GM15510 (cell line): ENCODE measurements around the gene B3GNT2.

Experiments
- POLR2A ChIP-seq: IDR thresholded peaks from 3 replicates; pipeline ENCODE4 v1.6.1; 2011; ENCODE audit warnings: borderline replicate concordance; ENCODE audit not compliant: insufficient read length; ENCODE audit errors: extremely low read depth

B3GNT2 gene

DNA sequence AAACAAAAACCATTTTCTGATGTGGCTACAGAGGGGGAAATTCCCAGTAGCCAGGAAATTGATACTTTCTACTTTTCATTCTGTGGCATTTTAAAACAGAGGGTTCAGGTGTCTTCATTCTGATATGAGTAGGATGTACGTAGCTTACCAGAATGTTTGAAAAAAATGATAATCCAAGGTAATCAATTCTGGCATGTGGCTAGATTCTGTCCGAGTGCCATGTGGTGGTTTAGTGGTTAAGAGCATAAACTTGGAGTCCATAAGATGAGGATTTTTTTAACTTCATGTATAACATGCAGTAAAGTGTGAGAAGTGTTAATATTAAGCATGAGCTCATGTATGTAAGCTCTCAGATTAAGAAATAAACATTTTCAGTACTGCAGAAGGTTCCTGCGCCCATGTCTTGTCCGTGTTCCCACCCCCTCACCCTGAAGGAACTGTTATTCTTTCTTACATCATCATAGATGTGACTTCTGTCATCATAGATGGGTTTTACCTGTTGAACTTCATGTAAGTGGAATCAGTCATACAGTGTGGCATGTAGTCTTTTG lies 4.5 kb downstream of the B3GNT2 start:
- TF ChIP-seq POLR2A, result no peak

DNA sequence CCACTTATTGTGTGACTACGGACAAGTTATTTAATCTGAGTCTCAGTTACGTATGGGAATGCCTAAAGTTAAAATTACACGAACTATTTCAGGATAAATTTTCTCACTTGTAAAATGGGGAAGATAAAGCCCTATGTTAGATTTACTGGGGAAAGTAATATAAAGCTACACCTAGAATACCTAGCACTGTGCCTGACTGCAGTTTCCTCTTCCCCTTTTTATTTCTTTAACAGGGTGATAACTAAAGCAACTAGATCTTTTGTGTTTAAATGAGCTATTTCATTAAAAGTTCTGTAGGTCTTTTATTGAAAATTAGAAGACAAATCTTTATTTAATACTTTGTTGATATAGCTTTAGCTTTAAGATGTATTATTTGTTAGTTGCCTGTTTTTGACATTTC lies 5.0 kb downstream of the B3GNT2 start:
- TF ChIP-seq POLR2A, result no peak

DNA sequence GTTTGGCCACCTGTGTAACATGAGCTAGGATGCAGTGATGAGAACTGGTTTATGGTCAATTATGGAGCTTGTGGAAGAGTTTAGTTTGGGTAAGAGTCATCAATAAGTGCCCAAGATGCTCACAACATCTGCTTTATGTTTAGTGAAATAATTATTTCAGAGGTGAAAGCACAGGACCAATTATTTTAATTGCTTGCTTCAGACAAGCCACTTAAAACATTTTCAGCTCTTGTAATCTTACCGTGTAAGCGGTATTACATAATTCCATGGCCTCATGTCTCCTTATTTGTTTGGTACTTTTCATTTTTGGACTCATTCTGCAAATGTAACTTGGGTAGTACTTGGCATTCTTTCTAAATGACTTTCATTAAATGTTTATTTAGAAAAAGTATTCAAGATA lies 5.4 kb downstream of the B3GNT2 start:
- no peak for TF ChIP-seq POLR2A

DNA sequence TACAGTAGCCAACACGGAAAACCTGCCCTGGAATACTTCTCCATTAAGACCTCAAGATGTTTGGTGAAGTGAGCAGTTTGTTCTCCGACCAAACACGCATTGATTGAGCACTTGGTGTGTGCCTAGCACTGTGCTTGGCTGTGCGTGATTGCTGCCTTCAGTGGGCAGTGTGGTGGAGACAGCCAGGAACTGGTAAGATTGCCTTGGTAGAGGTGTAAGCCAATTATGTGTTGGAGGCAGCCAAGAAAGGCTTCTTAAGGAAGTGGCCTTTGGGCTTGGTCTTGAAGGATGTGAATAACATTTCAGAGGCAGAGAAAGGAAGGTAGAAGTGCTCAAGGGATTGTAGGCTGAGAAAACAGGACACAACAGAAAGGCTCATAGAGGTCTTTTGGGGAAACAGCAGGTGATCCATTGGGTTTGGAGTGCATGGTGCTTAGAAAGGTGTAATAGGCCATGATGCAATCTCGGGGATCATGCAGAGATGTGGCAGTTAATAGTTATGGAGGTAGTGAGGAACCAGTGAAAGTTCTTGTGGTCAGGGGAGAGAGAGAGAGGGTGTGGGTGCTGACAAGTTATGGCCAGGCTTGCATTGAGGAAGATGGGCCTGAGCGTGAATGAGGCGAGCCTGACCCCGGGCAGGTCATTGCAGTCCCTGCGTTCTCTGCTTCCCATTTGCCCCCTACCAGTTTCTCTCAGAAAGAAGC lies 6.3 kb downstream of the B3GNT2 start:
- no peak for TF ChIP-seq POLR2A

DNA sequence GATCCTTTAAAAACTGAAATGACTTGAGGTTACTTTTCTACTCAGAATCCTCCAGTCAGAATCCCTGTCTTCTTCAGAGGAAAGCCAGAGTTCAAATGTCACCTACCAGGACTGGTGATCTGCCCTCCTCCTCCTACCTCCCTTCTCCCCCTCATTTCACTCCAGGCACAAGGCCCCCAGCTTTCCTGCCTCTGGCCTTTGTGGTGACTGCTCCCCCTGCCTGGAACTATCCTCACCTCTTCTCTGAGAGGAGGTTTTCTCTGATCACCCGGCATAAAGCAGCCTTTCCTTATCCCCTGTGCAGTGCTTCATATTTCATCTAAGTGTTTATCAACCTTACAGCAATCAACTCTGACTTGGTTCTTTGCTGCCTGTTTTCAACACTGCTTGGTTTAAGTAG lies 6.8 kb downstream of the B3GNT2 start:
- TF ChIP-seq POLR2A, result no peak

DNA sequence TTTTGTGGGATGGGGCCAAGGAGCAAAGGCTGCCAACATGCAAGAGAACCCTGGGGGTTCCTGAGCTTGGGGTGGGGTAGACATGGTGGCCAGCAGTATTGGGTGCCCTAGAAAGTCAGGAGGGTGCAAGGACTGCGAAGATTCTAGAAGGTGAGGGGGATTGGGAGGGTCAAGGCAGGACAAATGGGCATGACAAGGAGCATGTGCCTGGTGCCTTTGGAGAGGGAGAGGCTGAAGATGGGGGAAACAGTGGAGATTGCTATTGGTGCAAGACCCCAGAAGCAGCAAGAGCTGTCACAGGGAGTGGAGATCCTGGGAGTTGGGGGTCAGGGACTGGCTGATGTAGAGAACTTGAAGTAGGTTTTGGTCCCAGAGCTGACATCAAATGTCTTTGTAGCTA lies 7.5 kb downstream of the B3GNT2 start:
- no peak for TF ChIP-seq POLR2A

DNA sequence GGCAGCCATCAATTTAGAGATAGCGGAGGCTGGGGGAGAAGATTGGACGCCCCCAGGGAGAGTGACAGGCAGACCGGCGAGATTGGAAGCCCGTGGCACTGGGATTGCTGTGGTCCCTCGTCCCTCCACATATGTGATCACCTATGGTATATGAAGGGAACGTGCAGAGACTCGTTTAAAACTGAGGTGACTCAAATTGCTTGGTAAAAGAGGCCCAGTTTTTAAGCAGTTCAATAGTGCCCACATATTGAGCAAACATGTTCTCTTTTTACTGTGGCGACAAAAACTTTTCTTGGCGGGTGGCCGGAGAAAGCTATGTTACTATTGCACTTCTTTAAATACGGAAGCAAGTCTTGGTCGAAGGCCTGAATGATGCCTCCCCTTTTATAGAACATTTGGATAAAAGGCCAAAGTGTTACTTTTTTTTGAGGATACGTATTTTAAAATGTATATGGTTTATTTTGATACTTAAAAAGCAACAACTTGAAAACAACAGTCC lies 9.1 kb downstream of the B3GNT2 start:
- no peak for TF ChIP-seq POLR2A

DNA sequence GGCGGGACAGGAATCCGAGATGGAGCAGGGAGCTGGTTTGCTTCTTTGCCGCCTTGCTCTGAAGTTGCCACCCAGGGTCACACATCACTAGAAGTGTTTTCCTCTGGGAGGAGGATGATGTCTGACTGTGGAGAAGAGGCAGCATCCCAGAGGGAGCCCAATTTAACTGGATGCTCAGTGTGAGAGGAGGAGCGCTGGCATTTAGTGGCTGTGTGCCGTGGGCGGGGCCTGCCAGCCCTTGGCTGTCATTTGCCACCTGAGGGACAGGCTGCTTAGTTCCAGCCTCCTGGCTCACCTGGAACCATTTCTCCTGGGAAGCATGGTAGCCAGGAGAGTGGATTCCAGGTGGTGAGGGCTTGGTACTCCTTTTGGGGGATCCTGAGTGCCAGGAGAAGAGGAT lies 9.6 kb downstream of the B3GNT2 start:
- TF ChIP-seq POLR2A, result no peak

DNA sequence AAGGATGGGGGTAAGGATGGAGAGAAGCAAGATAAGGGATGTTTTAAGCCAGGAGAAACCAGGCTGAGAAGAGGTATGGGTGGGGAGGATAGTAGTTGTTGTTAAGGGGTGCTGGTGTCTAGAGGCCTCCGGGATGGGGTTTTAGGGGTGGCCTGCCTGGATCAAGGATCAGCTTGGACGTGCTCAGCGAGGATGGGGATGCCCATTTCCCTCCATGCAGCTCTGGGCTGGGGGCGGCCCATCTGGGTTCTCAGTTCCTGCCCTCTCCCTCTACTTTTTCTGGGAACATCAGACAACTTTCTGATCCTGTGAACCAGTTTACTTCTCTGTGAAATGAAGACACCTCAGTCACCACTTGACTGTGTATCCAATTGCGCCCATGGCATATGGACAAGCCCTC lies 10.1 kb downstream of the B3GNT2 start:
- no peak for TF ChIP-seq POLR2A

DNA sequence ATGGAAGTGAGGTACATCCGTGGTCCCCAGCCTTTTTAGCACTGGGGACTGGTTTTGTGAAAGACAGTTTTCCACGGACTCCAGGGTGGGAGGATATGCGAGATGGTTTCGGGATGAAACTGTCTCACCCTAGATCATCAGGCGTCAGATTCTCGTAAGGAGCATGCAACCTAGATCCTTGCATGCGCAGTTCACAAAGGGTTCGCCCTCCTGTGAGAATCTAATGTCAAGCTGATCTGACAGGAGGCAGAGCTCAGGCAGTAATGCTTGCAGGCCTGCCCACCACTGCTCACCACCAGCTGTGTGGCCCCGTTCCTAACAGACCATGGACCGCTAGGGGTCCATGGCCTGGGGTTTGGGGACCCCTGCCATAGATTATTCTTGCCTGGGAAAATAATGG lies 11.6 kb downstream of the B3GNT2 start:
- TF ChIP-seq POLR2A, result no peak

DNA sequence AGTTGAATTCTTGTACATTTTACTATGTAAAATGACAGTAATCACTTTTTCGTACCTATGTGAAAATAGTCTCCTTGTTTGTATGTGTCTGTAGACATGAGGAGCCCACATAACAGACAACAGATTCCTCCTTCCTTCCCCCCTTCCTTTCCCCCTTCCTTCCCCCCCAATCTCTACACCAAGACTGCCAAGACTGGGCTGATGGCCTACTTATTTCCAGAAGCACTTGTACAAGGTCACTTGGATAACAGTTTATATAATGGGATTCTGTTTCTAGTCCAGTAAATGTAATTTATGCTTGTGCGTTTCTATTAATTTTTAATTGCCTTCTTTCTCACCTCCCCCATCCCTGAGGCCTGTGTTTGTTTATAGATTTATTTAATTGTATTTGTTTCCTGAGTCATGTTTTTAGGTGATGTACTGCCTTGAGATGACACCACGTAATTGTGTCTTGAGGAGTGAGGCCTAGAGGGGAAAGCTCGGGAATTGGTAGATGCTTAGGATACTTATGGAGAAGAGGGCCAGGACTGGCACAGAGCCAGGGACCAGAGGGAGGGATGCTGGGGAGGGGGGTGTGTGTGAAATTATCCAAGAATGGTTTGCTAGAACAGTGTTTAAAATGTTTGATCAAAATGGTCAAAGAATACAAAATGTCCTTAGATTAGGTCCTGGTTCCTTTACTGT lies 12.3 kb downstream of the B3GNT2 start:
- TF ChIP-seq POLR2A, result no peak

DNA sequence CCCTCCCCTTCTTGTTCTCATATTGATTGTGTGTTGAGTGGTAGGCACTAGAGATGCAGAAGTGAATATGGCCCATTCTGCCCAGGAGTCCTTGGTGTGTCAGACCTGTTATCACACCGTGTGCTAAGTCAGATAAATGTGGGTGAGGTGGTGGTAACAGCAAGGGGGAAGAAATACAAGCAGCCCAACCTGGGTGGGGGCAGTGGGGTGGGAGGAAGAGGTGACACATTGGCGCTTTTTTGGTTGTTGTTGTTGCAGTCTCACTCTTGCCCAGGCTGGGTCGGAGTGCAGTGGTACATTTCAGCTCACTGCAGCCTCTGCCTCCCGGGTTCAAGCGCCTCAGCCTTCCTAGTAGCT lies 12.8 kb downstream of the B3GNT2 start:
- TF ChIP-seq POLR2A, result no peak

DNA sequence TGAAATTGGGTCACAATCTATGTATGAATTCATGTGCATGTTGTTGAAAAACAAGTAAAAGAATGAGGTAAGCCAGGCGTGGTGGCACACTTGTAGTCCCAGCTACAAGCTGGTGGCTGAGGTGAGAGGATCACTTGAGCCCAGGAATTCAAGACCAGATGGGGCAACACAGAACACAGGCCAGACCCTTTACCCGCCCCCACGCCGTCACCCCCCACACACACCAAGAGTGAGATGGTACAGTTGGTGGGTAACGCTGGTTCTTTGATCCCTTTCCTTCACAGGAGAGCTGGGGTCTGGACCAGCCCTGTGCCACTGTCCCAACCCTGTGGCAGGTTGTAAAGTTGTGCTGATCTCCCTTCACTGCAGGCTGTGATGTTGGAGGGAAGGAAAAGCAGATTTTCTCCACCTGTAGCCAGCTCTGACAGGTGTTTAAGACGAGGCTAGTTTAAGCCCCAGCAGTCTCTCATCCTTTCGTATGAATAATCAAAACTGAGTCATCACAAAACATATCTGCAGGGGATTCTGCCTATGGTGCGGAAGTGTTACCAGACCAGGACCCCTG lies 13.6 kb downstream of the B3GNT2 start:
- no peak for TF ChIP-seq POLR2A

DNA sequence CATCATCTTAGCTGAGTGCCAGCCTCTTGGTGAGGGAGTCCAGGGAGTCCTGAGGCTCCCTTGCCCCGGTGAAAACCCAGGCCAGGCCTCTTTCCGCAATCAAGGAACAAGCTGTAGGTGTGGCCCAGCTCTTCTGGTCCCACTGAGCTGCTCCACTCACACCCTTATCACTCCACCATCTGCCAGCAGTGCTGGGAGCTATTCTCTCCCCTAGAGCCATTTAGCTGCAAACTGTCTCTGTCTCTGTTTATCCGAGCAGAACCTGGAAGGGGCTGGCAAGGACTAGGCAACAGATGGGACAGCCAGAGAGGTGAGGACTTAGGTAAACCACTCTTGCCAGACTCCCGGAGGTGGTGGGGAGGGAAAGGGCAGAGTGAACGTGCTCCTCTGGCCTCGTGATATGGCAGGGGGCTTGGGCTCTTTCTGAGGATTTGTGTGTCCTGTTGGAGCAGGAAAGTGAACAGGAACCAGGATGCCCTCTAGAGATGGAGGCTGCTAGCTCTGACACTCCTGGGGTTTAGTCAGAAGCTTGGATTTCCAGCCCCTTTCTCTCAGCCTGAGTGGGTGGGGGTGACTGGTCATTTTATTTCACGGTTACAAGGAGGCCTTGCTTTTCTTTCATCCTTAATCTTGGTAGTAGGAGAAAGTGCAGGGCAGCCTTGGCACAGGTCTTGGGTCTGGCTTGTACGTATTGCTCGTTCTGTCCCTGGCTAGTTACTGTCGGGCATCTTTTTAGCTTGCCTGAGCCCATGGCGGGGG lies 19.6 kb downstream of the B3GNT2 start:
- no peak for TF ChIP-seq POLR2A

DNA sequence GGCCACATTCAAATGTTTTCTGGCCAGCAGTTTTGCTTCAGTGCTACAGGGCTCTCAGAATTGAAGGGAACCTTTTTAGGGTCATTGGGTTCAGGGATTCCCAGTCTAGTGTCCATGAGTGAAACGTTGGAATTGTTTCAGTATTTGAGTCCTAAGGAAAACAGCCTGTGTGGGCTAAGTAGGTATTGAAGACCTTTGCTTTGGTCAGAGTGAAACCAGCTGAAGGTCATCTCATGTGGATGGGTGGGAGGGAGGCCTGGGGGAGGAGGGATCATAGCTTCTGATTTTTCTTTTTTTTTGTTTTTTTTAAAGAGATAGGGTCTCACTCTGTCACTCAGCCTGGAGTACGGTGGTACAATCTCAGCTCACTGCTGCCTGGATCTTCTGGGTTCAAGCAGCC lies 20.2 kb downstream of the B3GNT2 start:
- no peak for TF ChIP-seq POLR2A
